ENCODE measurements around the gene ARHGAP5.

Gene ARHGAP5

DNA sequence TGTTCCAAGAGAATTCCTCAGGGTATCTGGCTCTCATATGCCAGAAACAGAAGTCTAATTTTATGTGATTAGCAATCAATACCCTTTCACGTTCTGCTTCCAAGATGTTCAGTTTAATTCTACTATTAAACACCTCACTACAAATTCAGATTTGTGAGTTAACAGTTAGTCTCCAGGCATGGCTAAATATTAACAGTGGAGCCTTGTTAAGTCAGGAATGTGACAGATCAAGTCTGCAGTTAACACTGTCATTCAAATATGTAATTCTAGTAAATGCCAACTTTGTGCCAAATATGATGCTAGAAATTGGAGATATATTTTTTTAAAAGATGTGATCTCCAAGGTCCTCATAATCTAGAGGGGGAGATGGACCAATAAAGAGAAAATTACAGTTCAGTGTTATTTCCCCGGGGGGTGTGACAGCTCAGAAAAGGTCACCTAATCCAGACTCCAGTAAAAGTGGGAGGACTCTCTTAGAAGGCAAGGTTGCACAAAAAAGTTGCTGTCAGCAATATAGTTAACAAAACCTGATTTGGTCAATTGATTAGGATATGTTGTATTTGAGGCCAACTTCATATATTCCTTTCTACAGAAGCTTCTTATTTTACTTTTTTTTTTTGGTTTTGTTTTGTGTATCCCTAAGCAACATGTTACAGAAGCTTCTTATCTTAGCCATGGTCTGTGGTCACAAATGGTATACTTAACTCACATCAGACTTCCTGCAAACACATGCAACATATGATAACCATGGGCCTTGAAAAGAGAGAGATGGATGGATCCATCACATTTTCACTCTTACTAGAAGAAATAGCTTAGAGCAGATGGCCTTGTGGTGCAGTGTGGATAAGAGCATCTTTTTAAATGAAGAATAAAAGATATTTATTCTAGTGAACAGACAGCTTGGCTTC is 106.3 kb downstream of the ARHGAP5 start:
- DNase-seq (ENCODE audit: low read depth, low spot score), result no peak

DNA sequence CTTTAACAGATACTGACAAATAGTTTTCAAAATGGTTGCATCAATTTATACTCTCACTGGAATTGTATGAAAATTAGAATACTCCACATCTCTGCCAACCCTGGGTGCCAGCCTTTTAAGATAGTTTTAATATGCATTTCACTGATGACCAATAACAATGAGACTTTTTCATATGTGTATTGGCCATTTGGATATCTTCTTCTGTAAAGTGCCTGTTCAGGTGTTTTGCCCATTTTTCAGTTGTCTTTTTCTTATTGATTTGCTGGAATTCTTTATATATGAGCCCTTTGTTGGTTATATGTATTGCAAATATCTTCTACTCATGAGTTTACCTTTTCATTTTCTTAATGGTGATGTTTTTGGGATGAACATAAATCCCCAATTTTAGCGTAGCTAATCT is 108.0 kb downstream of the ARHGAP5 start:
- no peak for DNase-seq (ENCODE audit: low read depth, low spot score)

DNA sequence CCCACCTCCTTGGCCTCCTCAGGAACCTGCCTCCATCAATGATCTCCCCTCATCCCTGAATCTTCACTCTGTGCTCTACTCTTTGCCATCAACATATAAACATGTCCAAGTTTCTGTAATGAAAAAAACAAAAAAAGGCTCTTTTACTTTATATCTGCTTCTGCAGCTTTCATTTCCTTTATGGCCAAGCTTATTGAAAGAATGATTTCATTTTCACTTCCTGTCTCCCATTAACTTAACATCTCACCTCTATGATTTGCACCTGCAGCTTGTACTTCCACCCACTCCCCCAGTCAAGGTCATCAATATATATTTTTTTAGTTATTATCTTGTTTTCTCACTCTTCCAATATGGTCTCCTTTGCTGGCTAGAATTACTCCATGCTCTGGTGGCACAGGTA is 109.1 kb downstream of the ARHGAP5 start:
- no peak for DNase-seq (ENCODE audit: low read depth, low spot score)

DNA sequence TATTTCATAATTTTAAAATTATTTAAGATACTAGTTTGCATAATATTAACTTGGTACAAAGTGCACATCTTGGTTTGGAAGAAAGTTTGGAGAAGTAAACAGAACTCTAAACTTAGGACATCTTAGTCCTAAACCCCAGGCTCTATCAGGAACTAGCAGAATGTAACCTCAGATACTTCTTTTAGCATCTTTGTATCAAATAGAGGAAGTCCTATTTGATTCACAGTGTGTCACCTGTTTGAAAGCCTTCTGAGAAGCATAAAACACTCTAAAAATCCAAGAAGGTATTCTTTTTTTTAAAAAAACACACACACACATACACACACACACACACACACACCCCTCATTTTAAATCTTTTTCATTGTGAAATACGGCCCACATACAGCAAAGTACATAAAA is 112.7 kb downstream of the ARHGAP5 start:
- no peak for DNase-seq (ENCODE audit: low read depth, low spot score)

DNA sequence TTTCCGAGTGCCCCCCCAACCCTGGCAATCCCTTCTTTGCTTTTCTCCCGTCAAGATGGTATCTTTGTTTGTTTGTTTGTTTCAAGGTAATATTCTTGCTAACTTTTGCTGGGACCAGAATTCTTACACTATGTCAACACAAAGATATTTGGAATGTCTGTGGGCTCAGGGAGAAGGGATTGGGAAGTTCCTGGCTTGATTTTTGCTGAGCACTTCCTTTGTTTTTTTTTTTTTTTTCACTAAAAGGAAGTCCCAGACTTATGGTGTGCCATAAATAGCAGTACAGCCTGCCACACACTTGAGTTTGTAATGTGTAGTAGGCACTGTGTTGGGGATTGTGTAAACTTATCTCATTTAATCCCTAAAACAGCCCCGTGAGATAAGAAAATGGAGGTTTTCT is 113.6 kb downstream of the ARHGAP5 start:
- no peak for DNase-seq (ENCODE audit: low read depth, low spot score)

DNA sequence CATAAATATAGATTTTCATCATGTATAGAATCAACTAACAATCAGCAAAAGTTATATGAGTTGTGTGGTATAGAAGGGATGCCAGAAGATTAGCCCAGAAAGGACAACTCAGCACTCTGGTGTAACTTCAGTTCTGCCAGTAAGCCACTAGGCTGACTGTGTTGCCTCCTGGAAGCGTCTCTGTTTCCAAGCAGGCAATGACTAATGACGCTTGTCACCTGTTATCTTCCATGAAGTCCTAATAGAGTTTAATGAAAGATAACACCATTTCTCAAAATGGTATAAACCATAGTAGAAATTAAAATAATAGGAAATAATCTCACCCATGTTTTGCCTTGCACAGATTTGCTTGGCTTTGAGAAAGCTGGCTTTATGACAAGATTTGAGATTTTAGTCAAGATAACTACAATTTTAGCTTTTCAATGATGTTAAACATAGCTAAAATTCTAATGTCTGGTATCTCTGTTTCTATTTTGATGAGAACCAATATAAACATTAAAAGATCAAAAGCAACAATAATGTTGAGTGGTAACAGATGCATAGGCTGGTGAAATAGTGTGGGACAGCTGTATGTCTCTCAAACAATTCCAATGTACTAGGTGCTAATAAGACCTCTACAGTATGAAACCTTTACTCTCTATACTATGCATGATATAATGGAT is 115.7 kb downstream of the ARHGAP5 start:
- no peak for DNase-seq (ENCODE audit: low read depth, low spot score)

DNA sequence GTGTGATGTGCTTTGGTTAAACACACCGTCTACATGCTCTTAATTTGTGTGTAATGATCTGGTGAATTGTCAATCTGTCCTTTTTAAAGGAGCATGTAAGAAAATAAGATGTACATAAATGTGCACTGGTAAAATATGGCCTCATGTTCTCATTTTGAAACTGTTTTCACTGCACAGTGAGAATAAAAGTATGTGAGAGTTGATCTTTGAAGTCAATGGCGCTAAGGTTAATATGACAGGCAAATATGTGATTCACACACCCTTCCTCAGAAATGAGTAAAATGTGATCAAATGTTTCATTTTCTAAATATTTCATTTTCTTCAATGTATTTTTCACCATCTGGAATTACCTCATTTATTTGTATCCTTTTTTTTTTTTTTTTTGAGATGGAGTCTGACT is 116.4 kb downstream of the ARHGAP5 start:
- no peak for DNase-seq (ENCODE audit: low read depth, low spot score)

DNA sequence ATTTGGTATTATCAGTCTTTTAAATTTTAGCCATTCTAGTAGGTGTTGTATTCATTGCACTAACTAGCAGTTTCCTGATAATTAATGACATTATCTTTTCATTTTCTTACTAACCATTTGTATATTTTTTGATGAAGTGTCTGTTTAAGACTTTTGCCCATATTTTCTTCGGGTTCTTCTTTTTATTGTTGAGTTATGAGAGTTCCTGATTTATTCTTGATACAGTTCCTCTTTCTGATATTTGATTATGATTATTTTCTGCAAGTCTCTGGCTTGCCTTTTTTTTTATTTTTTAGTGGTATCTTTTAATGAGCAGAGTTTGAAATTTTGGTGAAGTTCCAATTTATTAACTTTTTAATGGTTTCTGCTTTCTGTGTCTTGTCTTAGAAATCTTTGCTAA is 118.5 kb downstream of the ARHGAP5 start:
- DNase-seq (ENCODE audit: low read depth, low spot score), result no peak

DNA sequence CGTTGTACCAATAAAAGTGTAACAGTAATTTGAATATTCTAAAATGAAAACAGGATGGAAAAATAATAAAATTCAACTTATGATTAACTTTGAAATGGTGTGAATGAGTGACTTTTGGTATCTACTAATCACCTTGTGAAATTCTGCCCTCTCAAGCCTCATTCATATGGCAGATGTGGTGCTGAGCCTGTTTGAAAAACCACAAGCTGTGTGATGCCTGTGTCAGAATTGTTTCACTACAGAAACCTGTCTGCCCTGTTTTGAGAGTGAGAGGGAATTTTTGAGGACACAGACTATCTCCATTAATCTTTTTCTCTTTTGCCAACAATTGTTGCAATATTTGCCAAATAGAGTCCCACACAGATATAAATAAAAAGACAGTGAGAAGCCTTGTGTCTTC is 120.8 kb downstream of the ARHGAP5 start:
- no peak for DNase-seq (ENCODE audit: low read depth, low spot score)

DNA sequence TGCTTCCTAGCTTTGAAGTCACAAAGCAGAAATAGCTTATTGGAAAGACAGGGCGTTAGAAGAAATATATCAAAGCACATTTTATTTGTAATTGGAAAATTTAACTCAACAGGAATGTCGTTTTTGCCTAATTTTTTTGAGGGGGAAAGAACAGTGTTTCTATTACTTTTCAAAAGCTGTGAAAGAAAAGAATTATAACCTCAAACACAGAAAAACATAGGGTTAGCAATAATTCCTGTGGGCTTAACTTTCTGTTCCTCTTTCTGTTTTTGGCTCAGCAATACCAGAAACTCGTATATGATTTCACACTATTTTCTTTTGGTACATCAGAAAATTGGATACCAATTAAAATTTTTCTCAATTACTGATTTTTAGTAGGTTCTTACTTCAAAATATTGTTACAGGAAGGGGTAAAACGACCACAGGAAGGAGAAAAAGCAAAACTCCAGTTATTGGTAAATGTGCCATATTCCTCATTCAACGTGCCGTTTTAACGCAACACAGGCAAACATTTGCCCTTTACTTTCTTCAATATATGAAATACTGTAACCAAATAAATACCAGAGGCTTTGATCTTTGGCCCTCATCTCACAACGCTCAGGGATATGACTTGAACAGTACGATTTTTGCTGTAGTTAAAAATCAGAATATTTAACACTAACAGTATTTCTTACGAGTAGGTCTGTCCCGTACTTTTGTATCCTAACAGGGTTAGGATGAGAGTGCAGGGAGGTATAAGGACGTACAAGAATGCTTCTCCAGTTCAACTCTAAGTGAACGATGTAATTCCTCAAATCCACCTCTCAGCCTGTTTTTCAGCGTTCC is 123.5 kb downstream of the ARHGAP5 start:
- no peak for DNase-seq (ENCODE audit: low read depth, low spot score)

DNA sequence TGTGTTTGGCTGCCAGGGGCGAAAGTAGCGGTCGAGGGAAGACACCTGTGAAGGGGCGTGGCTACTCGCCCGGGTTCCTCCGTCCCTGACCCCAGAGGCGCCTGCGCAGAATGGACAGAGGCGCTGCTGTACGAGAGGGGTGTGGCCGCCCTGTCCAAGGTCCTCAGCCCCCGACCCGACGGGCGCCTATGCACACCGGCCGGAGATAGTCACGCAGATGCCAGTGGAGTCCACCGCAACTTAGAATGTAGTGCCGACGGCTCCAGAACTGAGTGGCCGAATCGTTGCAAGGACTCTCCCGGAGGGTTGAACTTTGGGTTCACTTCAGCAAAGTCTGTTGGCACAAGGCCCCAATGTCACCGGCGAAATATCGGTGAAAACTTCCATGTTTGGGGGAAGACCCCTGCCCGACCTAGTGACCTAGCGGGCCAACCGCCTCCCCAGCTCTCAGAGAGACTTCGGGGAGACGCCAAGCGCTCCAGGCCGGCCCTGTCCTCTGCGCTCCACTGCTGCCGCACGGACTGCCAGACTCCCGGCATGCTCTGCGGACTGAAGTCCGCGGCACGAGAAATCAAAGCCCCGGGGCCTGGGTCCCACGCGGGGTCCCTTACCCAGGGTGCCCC is 124.2 kb downstream of the ARHGAP5 start:
- DNase-seq (ENCODE audit: low read depth, low spot score), result peak; percentile 42

DNA sequence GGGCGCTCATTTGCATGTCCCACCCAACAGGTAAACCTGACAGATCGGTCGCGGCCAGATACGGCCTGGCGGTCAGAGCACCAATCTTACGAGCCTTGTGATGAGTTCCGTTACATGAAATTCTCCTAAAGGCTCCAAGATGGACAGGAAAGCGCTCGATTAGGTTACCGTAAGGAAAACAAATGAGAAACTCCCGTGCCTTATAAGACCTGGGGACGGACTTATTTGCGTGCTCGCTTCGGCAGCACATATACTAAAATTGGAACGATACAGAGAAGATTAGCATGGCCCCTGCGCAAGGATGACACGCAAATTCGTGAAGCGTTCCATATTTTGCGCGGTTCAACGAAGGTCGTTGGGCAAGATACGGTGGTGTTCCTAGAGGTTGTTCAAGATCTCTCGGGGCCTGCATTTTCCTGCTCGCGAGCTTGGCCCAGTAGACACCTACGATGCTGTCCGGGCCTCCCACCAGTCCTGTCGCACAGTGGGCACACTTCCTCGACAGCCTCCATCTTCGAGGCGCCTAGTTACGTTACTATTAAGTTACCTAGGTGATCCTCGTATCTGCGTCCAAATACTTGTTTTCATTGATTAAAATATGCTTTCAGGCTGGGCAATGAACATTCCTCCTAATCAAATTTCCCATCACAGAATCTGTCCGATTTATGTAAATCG is 124.8 kb downstream of the ARHGAP5 start, which contains the start of gene RNU6-7:
RNU6-7 (plus strand) TSS at position 230 of the 675 bp plus-strand sequence.
- no peak for DNase-seq (ENCODE audit: low read depth, low spot score)

DNA sequence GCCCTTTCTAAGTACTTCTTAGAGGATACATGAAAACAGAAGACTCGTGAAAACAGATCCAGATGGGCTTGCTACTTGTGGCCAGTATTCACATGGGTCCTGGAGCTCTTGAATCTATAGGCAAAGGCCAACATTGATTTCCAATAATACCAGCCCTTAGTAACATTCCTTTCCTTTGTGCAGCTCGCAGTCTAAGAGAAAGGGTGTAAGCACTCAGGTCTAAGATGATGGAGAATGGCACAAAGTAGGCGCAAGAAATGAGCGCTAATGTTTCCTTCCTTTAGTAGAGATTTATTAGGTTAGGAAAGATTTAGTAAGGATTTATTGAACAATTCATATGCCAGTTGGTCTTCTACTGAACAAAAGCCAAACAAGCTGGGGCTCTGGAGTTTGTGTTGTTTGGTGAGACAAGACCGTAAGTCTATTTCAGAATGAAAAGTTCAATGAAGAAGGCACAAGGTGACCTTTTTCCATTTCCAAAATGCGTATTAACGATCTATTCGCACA is 125.4 kb downstream of the ARHGAP5 start:
- no peak for DNase-seq (ENCODE audit: low read depth, low spot score)

DNA sequence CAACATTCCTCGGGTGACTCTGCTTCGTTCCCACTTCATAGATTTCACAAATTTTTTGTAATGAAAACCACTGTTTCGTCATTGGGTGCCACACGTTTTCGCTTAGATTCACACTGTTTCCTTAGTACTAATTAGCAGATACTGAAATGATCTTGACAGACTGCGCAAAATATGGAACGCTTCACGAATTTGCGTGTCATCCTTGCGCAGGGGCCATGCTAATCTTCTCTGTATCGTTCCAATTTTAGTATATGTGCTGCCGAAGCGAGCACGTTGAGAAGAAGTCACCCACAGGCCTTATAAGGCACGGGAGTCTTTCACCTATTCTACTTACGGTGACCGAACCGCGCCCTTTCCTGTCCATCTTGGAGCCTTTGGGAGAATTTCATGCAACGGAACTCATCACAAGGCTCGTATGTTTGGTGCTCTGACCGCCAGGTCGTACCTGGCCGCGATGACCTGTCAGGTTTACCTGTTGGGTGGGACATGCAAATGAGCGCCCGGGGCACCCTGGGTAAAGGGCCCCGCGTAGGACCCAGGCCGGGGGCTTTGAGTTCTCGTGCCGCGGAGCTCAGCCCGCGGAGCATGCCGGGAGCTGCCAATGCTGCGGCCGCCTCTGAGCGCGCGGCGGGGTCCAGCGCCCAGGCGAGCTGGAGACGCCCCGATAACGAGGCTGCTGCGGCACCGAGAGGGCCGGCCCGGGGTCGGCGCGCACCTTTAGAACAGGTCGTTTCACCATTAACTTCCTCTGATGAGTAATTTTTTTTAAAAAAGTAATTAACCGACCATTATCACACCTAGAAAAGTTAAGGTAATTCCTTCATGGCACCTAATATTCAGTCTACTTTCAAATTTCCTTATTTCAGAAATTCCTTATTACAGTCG is 126.1 kb downstream of the ARHGAP5 start, which contains the start of gene RNU6-8:
RNU6-8 (minus strand) TSS at position 272 of the 885 bp plus-strand sequence.
- peak; percentile 67 for DNase-seq (ENCODE audit: low read depth, low spot score)

DNA sequence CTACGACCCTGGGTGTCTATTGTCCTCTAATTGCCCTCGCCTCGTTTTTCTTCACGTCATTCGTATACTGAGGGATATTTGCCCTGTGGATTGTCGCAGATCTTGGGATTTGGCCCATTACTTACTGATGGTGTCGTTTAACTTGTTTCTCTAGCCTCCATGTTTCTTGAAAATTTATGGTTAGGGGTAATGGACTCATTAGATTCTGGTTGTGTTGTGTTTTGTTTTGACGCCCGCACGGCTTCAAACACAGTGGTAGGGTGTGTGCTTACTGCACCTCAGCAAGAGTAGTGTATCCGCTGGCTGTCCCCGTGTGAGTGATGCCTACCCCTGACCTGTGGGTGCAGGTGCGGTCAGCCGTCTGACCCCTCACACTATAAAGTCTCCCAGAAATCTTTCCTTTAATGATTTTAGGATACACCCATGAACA is 126.8 kb downstream of the ARHGAP5 start:
- DNase-seq (ENCODE audit: low read depth, low spot score), result no peak

DNA sequence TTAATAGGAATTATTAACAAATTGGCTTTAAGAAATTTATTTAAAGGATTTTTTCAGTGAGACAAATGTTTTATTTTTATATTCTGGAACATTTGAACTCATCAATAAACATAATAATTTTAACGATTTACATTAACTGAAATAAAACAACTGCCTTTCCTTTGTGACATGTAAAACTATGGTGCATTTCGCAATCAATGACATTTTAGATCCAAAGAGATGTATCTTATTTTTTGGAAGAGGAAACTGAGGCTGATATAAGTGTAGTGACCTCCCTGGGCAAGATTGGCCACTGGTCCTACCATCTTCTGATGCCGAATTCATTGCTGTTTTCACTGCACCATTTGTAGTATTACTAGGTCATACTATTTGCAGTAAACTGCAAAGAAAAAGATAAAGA is 128.4 kb downstream of the ARHGAP5 start:
- DNase-seq (ENCODE audit: low read depth, low spot score), result no peak

DNA sequence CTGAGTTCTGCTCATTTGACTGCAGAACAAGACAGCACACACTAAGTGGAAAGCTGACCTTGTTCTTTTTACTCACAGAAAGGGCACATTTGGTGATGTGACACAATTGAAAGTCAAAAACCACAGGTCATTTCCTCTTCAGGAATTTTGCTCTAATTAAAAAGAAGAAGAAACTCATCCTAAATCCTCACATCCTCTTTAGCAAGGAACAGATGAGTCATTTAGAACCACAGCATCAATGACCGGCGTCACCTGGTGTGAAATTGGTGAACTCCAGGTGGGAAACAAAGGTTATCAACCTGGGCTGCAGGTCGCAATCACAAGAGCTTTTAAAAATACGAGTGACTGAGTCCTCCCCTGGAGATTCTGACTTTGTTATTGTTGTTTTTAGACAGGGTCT is 128.9 kb downstream of the ARHGAP5 start:
- no peak for DNase-seq (ENCODE audit: low read depth, low spot score)

DNA sequence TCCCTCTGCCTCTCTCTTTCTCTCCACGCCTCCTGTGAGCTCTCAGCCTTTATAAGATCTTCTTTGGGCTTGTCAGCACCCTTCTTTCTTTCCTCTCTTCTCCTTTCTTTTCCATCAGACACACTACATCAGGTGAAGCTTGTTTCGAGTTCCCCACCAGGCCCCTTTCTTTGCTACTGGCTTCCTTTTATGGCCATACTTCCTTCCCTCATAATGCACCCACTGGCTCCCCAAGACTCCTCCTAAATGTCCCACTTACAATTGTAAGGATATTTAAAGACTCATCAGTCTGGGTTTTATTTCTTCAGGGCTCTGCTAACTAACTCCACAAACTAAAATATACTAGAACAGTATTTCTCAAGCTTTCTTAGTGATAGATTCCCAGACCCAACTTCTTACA is 129.4 kb downstream of the ARHGAP5 start:
- no peak for DNase-seq (ENCODE audit: low read depth, low spot score)

DNA sequence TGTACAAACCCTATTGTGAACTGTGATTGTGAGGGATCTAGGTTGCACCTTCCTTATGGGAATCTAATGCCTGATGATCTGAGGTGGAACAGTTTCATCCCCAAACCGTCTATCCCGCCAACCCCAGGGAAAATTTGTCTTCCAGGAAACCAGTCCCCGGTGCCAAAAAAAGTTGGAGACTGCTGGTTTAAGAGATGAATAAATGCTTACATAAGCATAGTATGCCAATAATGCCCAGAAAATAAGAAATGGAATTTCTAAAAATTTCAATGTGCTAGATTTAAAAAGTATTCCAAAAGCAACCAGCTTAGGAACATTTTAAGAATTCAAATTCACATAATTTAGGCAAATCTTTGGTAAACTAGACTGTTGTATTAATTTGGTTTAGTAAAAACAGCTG is 131.4 kb downstream of the ARHGAP5 start:
- DNase-seq (ENCODE audit: low read depth, low spot score), result no peak
